HG02610 (cell line): ENCODE data around the gene MRPL52.
"Not testable (repeated sequence)": the region's sequence is repeated elsewhere in the genome, so short reads cannot be mapped to it uniquely, and the experiment has no call there.

ENCODE experiments used
- ATAC-seq: cut with Tn5 transposase; IDR thresholded peaks from one replicate; pipeline ENCODE4 v1.9.1; 2021; ENCODE audit warnings: mild to moderate bottlenecking, moderate library complexity; ENCODE audit not compliant: unreplicated experiment

Gene MRPL52

GRCh38 chr14:22829661-22830442 is at the start of gene MRPL52:
Gene MRPL52, plus strand, starts transcription at chr14:22829887. Its CDS starts 26 bp downstream, at chr14:22829913.
- ATAC-seq = peak; percentile 70

GRCh38 chr14:22780105-22780679 is 49.5 kb upstream of the MRPL52 start:
- no peak for ATAC-seq

GRCh38 chr14:22780941-22781300 is 48.8 kb upstream of the MRPL52 start:
- no peak for ATAC-seq

DNA sequence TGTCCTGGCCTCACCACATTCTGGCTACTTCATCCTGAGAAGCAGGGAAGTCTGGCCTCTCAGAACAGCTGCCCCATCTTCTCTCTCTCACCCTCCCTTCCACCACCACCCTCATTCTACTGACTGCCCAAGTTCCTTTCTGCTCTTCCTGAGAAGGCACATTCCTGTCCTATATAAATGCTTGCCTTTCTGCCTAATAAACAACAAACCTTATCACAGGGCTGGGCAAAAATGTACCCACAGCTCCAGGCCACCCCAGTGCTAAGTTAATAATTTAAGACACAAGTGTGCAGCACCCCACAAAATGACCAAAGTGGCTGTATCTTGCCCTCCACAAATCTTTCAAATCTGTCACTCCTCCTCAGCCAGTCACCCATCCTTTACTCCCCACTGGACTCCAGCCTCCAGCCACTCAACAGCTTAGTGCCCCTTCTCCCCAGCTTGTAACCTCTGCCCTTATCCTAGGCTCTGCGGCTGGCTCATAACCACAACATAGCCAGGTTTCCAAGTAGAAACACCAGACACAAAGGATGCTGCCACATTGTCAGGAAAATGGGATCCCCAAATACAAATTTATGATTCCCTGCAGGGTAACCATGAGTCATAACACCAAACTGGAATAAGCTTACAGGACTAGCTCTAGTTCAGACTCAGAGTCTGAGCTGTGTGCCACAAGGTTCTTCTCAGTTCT is 48.2 kb upstream of the MRPL52 start:
- ATAC-seq = no peak

GRCh38 chr14:22786685-22787084 is 43.0 kb upstream of the MRPL52 start:
- ATAC-seq = no peak

DNA sequence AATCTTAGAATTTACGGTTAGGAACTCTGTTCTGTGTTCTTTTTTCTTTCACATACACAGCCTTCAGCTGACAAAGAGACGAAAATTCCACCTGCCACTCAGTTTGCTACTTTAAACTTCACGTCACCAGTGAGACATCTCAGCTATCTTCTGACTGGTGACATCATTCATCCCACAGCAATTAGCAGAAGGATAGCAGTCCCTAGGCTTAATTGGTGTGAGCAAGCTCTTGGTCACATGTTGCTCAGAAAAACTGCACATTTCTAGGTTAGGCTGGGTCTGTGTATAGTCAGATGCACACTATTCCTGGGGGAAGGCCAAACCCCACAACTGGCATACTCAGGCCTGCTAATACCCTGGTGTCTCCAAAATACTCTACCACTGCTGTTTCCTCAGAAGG is 38.4 kb upstream of the MRPL52 start:
- no peak for ATAC-seq

- no peak for ATAC-seq
Measured at GRCh38 chr14:22792158-22792557, 37.5 kb upstream of the MRPL52 start.

GRCh38 chr14:22793550-22793949 is 36.1 kb upstream of the MRPL52 start:
- not testable (repeated sequence) for ATAC-seq

DNA sequence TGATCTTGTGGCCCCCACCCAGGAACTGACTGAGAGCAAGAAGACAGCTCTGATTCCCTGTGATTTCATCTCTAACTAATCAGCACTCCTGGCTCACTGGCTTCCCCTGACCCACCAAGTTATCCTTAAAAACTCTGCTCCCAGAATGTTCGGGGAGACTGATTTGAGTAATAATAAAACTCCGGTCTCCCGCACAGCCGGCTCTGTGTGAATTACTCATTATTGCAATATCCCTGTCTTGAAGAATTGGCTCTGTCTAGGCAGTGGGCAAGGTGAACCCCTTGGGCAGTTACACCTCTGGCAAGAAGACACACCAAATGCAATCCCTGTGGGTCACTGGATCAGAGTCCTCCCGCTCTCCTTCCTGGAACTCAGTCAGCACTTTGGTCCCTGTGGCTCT is 35.7 kb upstream of the MRPL52 start:
- ATAC-seq = no peak

GRCh38 chr14:22794551-22794951 is 35.1 kb upstream of the MRPL52 start:
- peak; percentile 74 for ATAC-seq

DNA sequence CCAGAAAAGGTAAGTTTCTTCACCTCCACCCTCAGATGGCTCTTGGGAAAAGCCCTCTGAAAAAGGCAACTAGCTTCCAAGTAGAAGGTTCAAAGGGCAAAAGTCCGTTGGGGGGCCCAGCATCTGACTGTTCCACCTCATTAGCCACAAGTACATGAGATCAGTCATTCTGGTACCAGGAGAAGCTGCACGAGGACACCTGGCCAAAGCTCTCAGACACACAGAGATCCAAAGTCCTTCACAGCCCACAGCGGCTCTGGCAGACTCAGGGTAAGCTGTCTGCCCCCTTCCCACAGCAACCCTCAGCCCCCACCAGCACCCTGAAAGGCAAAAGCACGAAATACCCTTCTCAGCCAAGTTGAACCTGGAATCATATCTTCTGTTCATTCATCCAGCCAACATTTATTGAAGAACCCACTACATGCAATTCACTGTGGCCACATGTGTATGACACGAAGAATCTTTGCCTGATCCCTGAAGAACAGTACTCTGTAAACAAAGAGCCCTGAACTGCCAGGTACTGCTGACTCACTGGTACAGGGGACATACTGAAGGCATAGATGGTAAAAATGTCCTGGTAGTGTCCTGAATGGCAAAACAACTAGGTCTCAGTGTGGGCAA is 33.5 kb upstream of the MRPL52 start:
- peak; percentile 42 for ATAC-seq

GRCh38 chr14:22797017-22797917 is 32.4 kb upstream of the MRPL52 start:
- ATAC-seq = no peak

GRCh38 chr14:22798528-22798927 is 31.2 kb upstream of the MRPL52 start:
- no peak for ATAC-seq

DNA sequence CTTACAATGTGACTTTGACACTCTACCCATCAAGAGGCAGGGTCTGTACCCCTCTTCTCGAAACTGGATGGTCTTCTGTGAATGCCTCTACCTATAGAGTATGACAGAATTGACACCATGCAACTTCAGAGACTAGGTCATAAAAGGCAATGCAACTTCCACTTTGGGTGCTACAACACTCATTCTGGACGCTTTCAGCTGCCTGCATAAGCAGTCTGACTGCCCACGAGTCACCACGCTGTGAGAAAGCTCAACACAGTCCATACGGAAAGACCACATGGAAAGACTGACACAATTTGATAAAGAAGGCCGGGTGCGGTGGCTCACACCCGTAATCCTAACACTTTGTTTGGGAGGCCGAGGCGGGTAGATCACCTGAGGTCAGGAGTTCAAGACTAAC is 29.3 kb upstream of the MRPL52 start:
- ATAC-seq = no peak

DNA sequence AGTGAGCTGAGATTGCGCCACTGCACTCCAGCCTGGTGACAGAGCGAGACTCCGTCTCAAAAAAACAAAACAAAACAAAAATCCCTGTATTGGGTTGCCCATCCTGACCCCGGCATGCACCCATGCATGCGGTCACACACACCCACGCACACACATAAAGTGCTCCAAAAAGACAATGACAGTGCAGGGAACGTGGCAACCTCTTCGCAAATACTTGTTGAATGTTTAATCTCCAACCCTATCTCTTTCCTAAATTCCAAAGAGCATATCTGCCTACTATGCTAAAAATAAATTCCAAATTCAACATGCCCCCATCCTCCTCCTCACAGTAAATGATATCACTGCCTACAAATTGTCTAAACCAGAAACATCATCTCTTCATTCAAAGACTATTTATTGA is 28.0 kb upstream of the MRPL52 start:
- ATAC-seq = no peak

DNA sequence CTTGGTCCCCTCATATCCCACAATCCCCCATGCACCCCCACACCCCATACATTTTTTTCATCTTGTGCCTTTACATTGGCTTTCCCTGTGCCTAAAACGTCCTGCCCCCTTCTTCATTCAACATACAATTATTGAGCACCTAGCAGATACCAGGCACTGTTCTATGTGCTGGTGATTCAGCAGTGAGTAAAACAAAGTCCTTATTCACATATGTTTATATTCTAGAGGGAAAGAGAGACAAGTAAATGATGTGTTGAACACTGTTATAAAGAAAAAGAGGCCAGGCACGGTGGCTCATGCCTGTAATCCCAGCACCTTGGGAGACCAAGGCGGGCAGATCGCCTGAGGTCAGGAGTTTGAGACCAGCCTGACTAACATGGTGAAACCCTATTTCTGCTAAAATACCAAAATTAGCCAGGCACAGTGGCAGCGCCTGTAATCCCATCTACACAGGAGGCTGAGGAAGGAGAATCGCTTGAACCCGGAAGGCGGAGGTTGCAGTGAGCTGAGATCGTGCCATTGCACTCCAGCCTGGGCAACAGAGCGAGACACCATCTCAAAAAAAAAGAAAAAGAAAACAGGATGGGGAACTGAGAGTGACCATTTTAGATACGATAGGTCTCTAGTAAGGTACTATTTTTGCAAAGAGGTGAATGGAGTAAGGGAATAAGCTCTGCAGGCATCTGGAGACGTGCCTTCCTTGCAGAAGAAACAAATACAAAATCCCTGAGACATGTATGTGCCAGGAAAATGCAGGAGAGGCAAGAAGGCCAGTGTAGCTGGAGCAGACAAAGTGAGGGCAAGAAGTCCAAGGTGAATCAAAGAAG is 26.6 kb upstream of the MRPL52 start:
- ATAC-seq = peak; percentile 63

- peak; percentile 46 for ATAC-seq
Measured at GRCh38 chr14:22803687-22803974, 26.1 kb upstream of the MRPL52 start.

DNA sequence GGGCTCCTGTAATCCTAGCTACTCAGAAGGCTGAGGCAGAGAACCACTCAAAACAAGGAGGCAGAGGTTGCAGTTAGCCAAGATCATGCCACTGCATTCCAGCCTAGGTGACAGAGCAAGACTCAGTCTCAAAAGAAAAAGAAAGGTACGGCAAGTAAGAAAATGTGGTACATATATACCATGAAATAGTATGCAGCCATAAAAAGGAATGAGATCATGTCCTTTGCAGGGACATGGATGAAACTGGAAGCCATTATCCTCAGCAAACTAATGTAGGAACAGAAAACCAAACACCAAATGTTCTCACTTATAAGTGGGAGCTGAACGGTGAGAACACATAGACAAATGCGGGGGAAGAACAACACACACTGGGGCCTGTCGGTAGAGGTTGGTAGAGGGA is 24.5 kb upstream of the MRPL52 start:
- ATAC-seq = not testable (repeated sequence)

DNA sequence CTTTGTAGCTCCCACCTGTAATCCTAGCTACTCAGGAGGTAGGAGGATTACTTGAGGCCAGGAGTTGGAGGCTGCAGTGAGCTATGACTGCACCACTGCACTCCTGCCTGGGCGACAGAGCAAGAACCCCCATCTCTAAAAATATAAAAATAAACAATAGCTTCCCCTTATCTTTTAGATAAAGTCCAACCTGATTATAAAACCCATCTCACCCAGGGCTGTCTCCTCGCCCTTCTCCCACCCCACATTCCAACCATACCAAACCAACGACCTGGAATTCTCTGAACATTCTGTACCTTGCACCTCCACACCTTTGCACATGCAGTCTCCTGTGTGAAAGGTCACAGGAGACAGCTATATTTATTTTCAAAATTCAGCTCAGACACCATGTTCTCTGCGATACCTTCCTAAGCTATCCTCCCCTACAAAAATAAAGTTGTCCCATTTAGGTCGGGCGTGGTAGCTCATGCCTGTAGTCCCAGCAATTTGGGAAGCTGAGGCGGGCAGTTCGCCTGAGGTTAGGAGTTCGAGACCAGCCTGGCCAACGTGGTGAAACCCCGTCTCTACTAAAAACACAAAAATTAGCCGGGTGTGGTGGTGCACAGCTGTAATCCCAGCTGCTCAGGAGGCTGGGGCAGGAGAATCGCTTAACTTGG is 22.1 kb upstream of the MRPL52 start:
- ATAC-seq = no peak
